GM10847 (cell line): Measurements from ENCODE around the gene IKBKE.

Experiments
- POLR2A ChIP-seq: IDR thresholded peaks from 2 replicates; pipeline ENCODE4 v1.6.1; 2011; ENCODE audit not compliant: insufficient read length; ENCODE audit errors: extremely low read depth

IKBKE gene

DNA sequence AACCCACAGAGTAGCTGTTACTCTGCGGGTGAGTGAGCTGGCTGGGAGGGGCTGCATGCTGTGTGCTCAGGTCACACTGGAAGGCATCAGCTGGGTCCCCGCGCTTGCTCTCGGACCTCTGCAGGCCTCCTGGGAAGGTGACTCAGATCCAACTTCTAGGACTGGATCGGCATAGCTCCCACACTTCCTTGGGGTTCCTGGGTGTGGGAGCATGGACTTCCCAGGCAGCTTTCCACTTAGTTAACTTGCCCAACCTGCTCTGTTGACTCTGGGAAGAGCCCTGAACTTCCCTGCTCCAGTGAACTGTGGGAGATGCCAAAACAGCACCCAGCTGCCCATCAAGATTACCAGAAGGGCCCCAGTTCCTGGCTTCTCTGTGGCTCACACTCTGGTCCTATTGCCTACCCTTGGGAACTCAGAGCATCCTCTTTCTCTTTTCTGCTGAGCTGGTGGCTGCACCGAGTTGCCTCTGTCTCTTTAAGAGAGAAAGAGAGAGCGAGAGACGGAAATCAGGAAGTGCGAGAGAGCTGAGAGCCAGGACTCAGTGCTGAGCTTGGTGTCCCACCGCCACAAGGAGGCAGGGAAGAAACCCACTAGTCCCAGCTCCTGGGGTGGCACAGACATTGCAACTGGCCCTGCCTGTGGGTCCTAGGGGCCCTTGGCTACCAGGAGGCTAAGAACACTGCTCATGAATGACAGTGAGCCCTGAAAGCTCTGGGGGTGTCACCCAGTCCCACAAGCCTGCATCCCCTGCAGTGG lies at the start of gene IKBKE:
Gene IKBKE (plus strand): TSS at position 544 of the 759 bp plus-strand sequence. CDS start 2,752 bp downstream, outside the sequence.
- TF ChIP-seq POLR2A, result peak; percentile 50

DNA sequence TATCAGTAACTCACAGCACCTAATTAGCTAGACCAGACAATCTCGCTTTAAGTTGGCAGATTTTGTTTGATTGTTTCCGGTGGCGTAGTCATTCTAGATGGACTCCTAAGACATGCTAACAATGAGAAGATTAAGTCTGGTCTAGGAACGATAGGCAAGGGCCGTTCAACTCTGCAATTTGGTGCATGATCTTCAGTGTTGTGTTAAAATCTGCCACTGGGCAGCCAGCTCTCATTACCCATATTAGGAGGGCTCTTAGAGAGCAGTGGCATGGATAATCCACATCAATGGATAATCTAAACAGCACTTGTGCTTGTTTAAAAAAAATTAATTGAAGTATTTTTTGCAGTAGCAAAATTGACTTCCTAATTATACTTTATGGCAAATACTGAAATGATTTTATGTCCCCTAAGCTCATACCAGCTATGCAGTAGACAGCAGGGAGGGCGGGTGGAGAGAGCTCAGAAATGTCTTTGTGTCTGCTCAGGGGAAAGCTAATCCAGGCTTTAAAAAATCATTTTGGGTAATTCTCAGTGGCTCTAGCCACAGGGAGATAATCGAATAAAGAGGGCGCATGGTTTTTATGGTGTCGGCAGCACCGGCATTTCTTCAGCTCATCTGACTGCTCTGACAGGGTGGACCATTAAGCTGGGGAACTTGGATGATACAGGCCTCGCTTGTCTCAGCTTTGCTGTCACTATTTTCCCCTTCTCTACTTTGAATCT lies 48.5 kb upstream of the IKBKE start:
- no peak for TF ChIP-seq POLR2A

DNA sequence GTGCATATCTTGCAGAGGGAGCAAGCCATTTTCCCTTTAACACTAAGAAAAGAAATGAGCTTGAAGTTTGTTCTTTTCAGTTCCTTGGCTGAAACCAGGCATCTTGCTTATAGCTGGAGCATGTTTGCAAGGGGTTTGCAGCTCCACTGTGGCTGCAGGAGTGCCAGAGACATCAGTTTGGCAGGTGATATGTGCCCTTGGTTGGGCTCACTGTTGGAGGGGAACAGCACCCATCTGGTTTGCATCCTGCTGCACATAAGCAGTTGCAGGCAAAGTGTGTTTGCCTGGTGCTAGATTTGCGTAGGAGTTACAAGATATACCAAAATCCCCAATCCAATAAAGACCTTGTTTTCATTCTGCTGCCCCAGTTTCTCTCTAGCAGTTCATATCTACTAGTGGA lies 47.8 kb upstream of the IKBKE start:
- TF ChIP-seq POLR2A, result no peak

DNA sequence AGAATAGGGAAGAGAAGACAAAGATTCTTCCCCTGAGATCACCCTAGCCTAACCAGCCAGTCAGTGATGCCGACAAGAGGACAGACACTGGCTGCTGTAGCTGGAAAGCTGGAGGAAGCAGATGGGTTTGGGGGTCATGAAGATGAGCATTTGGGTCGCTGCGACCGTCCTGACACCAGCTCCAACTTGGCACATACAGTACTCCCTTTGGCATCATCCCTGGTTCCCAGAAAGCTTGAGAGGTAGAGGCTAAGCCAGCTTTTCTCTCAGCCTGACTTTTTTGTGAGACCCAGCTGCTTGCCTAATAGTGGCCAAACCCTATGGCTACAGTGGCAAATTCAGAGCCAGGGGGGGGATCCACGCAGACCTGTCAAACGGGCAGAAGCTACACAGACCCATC lies 43.0 kb upstream of the IKBKE start:
- TF ChIP-seq POLR2A, result no peak

DNA sequence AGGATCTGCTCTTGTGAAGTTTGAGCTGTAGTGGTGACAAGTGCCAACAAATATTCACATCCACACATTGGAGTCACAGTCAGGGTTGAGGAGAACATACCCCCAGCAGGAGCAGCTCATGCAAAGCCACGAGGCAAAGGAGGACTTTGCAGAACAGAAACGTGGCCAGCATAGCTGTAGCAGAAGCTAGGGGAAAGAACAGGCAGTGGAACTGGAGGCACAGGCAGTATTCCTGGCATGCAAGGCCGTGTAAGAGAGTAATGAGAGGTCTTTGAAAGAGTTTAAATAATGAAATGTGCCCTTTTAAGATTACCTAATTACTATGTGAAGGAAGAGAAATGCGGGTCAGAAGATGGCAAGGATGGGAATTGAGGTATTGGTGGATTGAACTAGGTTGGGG lies 40.9 kb upstream of the IKBKE start:
- no peak for TF ChIP-seq POLR2A

DNA sequence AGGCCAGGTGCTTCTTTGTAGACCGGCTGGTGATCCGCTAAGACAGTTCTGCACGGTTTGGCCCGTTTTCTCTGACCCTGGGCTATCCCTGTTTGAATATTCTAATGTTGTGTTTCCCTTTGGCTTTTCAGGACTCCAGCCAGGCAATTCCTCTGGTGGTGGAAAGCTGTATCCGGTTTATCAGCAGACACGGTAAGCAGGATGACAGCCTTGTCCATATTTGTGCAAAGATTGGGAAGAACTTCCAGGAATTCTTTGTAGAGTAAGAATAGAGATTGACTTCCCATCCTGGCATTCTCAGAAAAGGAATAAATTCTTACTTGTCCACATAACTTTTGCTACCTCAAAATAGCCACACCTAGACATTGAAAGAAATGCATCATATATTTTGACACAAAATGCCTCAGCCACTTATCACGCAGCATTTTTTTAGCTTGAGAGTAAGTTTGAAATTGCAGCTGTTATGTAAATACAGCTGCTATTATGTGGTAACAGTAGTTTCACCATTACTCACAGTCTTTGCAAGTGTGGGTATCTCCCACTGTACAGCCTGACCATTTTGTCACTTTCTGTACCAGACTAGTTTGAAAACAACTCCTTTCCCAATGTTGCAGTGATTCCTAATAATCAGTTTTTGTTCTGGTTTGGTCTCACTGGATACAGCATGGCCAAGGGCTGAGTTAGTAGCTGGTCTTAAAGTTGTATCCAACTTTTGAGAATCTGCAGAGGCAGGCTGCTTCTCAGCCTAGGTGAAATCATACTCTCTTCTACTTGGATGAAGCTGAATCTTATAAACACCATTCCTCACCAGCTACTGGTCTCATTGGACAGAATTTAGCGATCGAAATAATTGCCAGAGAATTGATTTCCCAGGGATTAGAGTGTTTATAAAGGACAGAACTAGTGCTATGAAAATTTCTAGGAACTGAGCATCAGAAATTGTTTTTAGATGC lies 40.0 kb upstream of the IKBKE start:
- no peak for TF ChIP-seq POLR2A

DNA sequence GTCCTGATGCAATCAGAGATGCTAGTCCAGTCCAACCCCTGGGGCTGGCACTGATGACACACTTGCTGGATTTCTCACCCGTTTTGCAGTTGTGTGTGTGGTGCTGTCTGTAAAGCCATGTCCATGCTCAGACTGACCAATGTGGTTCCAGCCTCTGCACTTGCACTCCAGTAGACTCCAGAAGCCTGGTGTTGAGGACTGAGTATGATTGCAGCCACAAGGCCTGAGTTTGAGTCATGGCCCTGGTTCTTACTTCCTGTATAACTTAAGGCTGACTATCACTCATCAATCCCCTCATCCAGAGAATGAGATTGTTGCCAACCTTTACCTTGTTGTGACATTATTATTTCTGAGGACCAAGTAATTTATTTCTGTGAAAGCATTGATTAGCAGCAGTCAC lies 34.8 kb upstream of the IKBKE start:
- no peak for TF ChIP-seq POLR2A

DNA sequence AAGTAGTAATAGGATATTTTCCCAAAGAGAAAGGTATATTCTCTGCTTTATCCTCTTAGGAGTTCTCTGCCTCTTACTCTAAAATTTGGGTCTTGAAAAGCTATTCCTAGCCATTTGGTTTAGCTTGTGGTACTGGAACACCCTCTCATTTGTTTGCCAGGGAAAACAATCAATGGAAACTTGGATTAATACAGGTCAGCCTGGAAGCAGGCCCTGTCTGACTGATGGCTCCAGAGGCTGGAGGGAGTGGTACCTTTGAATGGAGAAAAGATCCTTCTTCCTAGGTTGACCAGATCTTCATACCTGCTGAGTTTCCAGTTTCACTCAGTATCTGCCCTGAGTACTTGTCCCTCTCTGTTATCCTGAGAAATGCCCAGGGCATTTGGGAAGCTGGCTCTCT lies 31.7 kb upstream of the IKBKE start:
- no peak for TF ChIP-seq POLR2A

DNA sequence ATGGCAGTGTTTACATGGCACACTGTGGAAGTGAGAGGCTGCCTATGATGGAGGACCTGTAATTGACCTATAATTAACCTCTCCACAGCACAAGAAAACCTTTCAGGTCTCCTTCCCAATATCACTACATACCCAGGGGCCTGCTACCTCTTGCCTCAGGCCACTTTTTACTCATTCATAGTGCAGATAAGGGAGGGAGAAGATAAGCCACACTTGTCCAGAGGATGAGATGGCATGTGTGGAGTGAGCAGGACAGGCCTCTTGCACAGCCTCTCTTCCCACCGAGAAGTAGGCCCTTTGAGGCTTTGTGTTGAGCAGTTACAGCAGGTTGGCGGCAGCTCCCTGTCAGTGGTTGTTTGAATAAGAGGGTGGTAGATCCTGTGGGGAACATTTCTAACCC lies 31.1 kb upstream of the IKBKE start:
- no peak for TF ChIP-seq POLR2A

DNA sequence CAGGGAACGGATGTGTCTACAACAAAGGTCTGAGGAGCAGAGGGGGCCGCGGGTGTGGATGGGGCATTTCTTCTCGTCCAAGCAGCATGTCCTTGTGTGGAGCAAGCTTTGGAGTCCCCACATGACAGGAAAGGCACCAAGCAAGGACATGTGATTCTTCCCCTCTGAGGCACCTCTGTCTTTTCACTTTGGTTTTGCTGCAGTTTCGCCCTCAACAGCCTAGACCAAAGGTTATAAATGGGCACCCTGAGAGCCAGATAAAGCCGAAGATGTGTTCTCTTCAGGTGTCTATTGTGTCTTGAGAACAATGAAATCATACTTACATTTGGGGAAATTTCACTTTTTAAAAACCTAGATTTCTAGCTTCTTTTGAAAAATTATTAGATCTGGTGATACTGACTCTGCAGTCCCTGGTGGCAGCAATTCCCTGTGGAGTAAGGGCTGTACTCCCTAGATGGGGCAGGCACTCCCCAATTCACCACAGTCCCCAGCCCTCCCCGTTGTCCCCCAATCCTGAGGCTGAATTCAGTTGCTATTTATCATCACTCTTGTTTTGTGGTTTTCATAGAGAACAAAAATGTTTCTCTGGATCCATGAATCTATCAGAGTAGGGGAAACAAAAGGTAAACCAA lies 28.8 kb upstream of the IKBKE start:
- no peak for TF ChIP-seq POLR2A

DNA sequence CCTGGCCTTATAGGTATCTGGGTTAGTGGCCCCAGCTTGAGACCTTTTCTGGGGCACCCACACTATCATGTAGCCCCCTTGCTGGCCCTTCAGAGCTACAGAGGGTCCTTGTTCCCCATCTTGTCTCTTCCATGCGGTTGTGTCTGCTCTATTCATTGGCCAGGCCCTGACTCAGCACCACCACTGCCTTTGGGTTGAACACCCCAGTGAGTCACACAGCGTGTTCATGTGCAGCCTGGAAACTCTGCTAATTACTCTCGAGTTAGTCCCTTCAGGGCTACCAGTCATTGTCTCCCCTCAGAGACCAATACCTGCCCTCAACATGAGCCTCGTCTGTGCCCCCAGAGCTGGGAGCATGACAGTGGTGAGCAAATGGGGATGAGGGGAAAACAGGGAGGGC lies 28.2 kb upstream of the IKBKE start:
- no peak for TF ChIP-seq POLR2A

DNA sequence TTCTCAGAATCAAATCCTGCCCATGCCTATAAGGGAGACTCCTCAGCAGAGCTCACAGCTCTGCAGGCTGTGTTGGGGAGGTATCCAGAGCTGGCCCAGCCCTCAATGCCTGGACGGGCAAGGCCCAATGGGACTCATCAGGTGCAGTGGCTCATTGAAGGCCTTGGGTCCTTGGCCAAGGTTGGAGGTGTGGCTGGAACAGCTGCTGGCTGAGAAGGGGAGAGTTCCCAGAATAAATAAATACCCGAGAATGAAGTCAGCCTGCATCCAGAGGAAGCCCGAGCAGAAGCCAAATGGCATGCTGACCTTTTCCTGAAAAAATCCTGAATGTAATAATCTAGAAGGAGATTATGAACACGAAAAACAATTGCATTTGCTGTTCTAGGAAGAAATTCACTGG lies 25.2 kb upstream of the IKBKE start:
- no peak for TF ChIP-seq POLR2A

DNA sequence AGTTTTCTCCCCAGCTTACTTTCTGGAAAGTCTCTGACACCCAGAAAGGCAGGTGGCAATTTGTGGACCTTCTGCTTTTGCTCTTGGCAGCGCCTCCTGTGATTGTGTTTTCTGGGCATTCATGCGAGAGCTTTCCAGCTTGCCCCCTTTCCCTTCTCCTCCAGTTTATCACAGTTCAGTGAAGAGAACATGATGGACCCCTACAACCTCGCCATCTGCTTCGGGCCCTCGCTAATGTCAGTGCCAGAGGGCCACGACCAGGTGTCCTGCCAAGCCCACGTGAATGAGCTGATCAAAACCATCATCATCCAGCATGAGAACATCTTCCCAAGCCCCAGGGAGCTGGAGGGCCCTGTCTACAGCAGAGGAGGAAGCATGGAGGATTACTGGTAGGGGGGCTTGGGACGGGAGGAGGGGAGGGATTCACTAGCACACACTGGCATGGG lies 24.3 kb upstream of the IKBKE start:
- TF ChIP-seq POLR2A, result no peak

DNA sequence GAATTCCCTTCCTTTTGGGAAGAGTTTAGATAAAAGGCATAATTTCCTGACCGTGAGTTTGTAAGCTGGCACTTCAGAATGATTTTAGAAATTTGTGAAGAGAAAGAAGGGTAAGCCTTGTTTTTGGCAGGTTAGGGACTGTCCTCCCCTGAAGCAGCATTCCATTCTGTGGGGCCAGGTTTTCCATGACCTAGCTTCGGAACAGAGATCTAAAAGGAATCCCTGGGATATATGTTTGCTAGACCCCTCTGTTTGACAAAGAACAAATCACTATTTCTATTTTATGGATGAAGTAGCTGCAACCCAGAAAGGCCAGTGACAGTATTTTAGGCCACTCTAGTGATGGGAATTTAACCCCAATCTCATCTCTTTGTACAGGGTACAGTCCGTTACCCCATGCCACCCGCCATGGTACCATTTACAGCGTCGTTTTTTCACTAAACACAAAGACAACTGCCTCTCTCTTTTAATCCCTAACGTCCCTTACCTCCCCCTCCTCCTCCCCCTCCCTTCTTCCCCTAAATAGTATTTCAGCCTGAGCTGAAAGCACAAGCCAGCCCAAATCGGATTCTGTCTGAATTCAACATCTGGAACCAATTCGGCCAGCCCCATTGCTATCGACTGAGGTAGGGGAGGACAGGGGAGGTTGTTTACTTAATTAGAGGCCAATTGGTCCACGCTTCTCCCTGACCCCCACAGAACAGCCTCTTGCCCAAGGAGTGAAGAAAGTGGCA lies 23.4 kb upstream of the IKBKE start:
- no peak for TF ChIP-seq POLR2A
